Ishikawa (cell line): ENCODE data around the gene GDPD3.

Experiments
- CEBPB ChIP-seq: IDR thresholded peaks from 2 replicates; pipeline ENCODE4 v1.6.1; 2012
- CREB1 ChIP-seq: IDR thresholded peaks from 2 replicates; pipeline ENCODE4 v1.6.1; 2012; ENCODE audit warnings: low read depth
- EGR1 ChIP-seq: IDR thresholded peaks from 2 replicates; pipeline ENCODE4 v1.6.1; 2012
- EP300 ChIP-seq: IDR thresholded peaks from 2 replicates; pipeline ENCODE4 v1.6.1; 2012; ENCODE audit warnings: borderline replicate concordance
- FOXM1 ChIP-seq: IDR thresholded peaks from 2 replicates; pipeline ENCODE4 v1.6.1; 2012; ENCODE audit warnings: low read depth, borderline replicate concordance
- NFIC ChIP-seq: IDR thresholded peaks from 2 replicates; pipeline ENCODE4 v1.6.1; 2012
- RAD21 ChIP-seq: IDR thresholded peaks from 2 replicates; pipeline ENCODE4 v1.6.1; 2012; ENCODE audit warnings: low read depth
- TAF1 ChIP-seq: IDR thresholded peaks from 2 replicates; pipeline ENCODE4 v1.6.1; 2012; ENCODE audit warnings: low read depth, mild to moderate bottlenecking
- TCF12 ChIP-seq: IDR thresholded peaks from 2 replicates; pipeline ENCODE4 v1.6.1; 2012; ENCODE audit warnings: low read depth
- TEAD4 ChIP-seq: IDR thresholded peaks from 2 replicates; pipeline ENCODE4 v1.6.1; 2012
- YY1 ChIP-seq: IDR thresholded peaks from 2 replicates; pipeline ENCODE4 v1.6.1; 2012; ENCODE audit warnings: low read depth
- ZBTB7A ChIP-seq: IDR thresholded peaks from 2 replicates; pipeline ENCODE4 v1.6.1; 2012; ENCODE audit warnings: low read depth
- TF ChIP-seq, protein P1 (sequence below): IDR thresholded peaks from 2 replicates; pipeline ENCODE4 v1.6.1; 2012; ENCODE audit warnings: low read depth, mild to moderate bottlenecking
- TF ChIP-seq, protein P2 (sequence below): IDR thresholded peaks from 2 replicates; pipeline ENCODE4 v1.6.1; 2012
- TF ChIP-seq, protein P3 (sequence below): IDR thresholded peaks from 2 replicates; pipeline ENCODE4 v1.6.1; 2012

Gene GDPD3

GRCh38 chr16:30095166-30096078, 17.9 kb downstream of the GDPD3 start:
- TF ChIP-seq ZBTB7A (no peak; the same call in 1 of the 2 replicates), EGR1 (no peak), CREB1 (no peak), YY1 (no peak), RAD21 (no peak), TAF1 (no peak), CEBPB (no peak), NFIC (no peak), TEAD4 (no peak), FOXM1 (no peak), TCF12 (no peak), EP300 (no peak)
- TF ChIP-seq, protein P1, sequence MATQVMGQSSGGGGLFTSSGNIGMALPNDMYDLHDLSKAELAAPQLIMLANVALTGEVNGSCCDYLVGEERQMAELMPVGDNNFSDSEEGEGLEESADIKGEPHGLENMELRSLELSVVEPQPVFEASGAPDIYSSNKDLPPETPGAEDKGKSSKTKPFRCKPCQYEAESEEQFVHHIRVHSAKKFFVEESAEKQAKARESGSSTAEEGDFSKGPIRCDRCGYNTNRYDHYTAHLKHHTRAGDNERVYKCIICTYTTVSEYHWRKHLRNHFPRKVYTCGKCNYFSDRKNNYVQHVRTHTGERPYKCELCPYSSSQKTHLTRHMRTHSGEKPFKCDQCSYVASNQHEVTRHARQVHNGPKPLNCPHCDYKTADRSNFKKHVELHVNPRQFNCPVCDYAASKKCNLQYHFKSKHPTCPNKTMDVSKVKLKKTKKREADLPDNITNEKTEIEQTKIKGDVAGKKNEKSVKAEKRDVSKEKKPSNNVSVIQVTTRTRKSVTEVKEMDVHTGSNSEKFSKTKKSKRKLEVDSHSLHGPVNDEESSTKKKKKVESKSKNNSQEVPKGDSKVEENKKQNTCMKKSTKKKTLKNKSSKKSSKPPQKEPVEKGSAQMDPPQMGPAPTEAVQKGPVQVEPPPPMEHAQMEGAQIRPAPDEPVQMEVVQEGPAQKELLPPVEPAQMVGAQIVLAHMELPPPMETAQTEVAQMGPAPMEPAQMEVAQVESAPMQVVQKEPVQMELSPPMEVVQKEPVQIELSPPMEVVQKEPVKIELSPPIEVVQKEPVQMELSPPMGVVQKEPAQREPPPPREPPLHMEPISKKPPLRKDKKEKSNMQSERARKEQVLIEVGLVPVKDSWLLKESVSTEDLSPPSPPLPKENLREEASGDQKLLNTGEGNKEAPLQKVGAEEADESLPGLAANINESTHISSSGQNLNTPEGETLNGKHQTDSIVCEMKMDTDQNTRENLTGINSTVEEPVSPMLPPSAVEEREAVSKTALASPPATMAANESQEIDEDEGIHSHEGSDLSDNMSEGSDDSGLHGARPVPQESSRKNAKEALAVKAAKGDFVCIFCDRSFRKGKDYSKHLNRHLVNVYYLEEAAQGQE: no peak
- TF ChIP-seq, protein P2, sequence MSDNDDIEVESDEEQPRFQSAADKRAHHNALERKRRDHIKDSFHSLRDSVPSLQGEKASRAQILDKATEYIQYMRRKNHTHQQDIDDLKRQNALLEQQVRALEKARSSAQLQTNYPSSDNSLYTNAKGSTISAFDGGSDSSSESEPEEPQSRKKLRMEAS: no peak
- TF ChIP-seq, protein P3, sequence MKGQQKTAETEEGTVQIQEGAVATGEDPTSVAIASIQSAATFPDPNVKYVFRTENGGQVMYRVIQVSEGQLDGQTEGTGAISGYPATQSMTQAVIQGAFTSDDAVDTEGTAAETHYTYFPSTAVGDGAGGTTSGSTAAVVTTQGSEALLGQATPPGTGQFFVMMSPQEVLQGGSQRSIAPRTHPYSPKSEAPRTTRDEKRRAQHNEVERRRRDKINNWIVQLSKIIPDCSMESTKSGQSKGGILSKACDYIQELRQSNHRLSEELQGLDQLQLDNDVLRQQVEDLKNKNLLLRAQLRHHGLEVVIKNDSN: no peak

DNA sequence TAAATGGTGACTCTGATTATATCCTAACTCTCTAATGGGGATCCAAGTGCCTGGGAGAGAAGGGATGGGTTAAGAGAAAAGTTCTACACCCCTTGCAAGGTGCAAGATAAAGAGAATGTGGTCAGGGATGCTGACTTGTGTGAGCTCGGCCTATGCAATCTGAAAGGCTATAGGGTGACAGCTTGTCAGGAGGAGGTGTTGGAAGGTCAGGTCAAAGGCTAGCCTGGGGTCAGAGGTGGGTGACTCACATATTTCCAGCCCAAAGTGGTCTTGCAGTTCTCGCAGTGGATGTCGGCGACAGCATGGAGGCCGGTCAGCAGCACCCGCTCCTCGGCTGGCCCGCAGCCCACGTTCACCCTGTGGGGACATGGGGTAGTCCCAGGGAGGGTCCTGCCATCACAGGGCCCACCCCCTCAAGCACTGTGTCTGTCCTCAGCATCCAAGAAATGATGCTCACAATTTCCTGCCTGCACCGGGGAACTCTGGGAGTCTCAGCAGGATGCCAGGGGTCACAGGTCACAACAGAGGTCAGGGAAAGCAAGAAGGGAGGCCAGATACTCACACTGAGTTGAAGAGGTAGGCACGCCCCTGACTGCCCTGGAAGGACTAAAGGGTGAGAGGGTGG, 18.7 kb downstream of the GDPD3 start:
- TF ChIP-seq, protein P3: no peak
- no peak for TF ChIP-seq NFIC
- TF ChIP-seq RAD21: no peak
- TF ChIP-seq TEAD4: no peak
- no peak for TF ChIP-seq ZBTB7A
- TF ChIP-seq EP300: no peak

DNA sequence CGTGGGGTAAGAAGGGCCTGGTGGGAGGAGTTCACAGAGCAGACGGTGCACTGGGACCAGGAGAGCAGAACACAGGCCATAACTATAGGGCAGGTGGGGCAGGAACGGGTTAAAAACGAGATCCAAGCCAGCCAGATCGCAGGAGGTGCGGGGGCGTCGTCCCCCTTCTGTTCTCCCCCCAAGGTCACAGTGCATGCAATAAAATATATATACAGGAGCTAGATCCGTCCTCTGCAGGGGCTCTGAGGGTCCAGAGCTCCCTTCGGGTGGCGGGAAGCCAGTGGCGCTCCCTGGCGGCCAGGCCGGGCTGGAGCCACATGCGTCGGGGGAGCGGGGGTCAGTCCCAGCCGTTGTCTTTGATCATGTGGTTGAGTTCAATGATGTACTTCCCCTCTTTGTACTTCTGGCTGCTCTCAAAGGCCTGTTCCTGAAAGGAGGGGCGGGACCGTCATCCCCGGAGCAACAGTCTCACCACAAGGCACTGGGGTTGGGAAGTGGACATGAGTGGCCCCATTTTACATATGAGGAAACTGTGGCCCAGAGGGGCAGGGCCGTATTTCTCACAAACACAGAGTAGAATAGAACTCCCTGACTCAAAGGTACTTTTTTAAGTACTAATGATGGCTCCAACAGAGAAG, 20.8 kb downstream of the GDPD3 start:
- TF ChIP-seq ZBTB7A: peak; percentile 97
- TF ChIP-seq EP300: no peak; the same call in 1 of the 2 replicates
- no peak for TF ChIP-seq YY1
- no peak for TF ChIP-seq TEAD4
- TF ChIP-seq CREB1: no peak
- TF ChIP-seq, protein P3: peak; percentile 66
- no peak for TF ChIP-seq TAF1
- TF ChIP-seq CEBPB: no peak
- peak; percentile 57 for TF ChIP-seq EGR1
- no peak for TF ChIP-seq NFIC
- TF ChIP-seq, protein P2: peak; percentile 78; the same call in 1 of the 2 replicates
- no peak for TF ChIP-seq TCF12
- TF ChIP-seq, protein P1: no peak
- peak; percentile 42; the same call in 1 of the 2 replicates for TF ChIP-seq RAD21
- no peak for TF ChIP-seq FOXM1

DNA sequence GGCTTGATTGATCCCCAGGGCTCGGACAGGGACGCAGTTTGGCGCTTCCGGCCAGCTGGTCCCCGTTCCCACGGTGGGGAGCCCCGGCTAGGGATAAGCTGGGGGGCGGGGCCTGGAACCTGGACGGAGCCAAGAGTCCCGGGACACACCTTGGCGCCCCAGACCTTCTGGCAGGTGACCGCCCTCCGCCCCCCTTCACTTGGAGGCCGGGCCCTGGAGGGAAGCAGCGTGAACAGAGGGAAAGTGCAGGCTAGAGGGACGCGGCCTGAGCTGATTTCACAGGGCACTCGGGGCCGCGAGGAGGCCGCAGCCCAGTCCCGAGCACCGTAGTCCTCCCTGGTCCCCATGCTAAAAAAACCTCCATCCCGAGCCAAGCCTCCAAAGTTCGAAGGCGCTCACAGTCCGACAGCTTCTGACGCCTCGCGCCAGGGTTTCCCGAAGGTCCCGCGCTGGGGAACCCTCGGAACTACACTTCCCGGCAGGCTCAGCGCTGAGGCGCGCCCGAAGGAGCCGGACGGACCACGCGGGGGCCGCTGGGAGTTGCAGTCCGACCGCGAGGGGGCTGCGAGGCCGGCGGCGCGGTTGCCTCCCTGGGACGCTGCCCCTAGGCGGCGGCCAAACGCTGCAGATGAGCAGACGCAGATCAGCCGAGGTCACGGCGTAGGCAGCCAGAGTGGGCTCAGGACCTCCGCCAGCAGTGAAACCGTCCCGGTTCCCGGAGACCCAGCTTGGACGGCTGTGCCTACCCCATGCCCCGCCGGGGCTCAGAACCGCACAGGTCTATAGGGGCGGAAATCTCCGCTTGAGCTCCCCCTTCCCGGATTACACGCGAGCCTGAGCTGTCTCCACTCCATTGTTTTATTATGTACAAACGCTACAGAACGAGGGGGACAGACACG, 21.6 kb downstream of the GDPD3 start, which contains the start of gene TBX6:
Gene TBX6, minus strand, starts transcription at position 451 of the 899 bp plus-strand sequence. CDS start 731 bp downstream, outside the sequence.
- TF ChIP-seq TCF12: peak; percentile 62; the same call in 1 of the 2 replicates
- TF ChIP-seq, protein P1: no peak
- TF ChIP-seq RAD21: peak; percentile 77
- TF ChIP-seq TEAD4: no peak
- no peak for TF ChIP-seq EGR1
- TF ChIP-seq TAF1: peak; percentile 57; the same call in 1 of the 2 replicates
- TF ChIP-seq CEBPB: no peak
- no peak for TF ChIP-seq CREB1
- no peak; the same call in 1 of the 2 replicates for TF ChIP-seq NFIC
- TF ChIP-seq ZBTB7A: peak; percentile 60; the same call in 1 of the 2 replicates
- TF ChIP-seq, protein P3: peak; percentile 45
- no peak for TF ChIP-seq YY1
- no peak for TF ChIP-seq FOXM1
- TF ChIP-seq, protein P2: peak; percentile 66; the same call in 1 of the 2 replicates
- 0 out of 2 replicates have a peak, but pooled peaks have one; percentile 30 for TF ChIP-seq EP300
